Anterior cingulate cortex (tissue), 58 donors: ENCODE data around the gene C1QL1.
A peak's percentile ranks its signal among the peaks of the same experiment; 100 is the strongest.

Source experiments
- DNase-seq, 58 donors: peaks; one replicate each; lab custom pipeline; 2025; lab: John Stamatoyannopoulos, UW

Gene C1QL1

DNA sequence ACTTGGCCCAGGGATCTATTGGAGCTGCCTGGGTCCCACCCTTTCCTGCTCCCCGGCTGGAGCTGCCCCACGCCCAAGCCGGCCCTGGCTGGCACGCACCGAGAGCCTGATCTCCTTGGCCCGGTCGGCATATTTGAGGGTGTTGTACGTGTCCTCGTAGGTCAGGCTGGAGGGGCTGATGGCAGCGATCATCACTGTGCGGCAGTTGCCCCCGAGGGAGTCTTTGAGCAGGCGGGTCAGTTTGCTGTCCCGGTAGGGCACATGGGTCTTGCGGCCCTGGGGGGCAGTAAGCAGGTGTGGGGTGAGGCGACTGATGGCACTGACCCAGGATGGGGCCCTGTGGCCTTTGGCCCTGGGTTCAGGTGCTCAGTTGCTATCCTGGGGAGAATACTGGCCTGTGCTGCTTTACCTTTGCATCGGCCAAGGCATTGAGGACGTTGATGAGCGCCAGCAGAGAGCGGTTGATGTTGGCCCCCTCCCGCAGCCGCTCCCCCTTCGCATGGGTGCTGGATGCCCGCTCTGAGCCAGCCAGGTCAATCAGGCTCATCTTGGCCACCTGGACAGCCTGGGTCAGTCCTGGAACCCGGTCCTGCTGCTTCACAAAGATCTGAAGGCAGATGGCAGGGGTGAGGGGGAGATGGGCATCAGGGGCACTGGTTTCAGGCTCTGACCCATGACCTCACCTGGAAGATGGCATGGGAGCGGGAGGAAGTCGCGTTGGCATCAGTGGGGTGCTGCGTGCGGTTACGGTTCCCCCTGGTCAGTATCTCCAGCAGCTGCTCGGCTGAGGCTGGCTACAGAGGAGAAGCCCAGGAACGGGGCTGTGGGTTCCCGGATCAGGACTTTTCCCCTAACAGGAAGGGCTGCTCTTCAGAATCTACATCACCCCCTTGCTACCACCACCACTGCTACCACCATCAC lies 34.0 kb downstream of the C1QL1 start:
- no peak for DNase-seq

DNA sequence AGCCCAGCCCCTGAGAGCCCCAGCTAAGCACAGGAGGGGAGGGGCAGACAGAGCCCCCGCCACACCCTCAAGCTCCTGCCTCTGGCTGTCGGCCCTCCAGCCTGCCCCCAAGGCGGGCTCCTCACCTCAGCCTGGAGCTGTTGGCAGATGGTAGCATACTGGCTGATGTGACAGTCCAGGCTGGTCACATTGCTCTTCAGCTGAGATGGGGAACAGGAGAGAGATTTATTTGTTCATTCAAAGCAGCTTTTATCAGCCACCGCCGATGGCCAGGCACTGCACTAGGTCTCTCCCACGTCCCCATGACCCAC lies 35.4 kb downstream of the C1QL1 start:
- no peak for DNase-seq

DNA sequence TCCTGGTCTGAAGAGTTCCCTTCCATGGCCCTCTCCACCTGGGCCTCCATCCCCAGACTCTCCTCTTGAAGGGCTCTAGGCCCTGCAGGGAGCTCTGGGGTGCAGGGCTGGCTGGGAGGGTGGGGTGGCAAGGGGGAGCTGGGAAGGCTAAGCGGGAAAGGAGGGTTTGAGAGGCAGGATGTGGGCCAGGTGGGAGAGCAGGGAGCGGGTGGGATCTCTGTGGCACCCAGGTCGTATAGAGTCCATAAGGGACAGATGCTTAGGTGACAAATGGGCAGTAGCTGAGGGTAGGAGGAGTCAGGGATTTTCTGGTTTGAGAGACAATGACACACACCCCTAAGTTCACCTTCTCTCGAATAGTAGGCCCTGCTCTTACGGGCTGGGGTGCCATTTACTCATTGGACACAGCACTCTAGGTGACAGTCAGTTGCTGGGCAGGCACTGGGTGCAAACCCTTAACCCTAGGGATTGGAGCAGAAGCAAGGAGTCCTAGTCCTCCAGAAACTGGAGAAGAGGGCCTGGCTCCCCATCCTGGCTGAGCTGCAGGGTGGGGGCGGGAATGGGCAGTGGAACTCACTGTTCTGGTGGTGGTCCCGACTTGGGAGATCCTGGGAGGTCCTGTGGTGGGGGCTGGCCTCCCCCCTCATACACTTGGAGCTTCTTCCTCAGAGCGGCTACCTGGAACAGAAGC lies 35.9 kb downstream of the C1QL1 start:
- no peak for DNase-seq

DNA sequence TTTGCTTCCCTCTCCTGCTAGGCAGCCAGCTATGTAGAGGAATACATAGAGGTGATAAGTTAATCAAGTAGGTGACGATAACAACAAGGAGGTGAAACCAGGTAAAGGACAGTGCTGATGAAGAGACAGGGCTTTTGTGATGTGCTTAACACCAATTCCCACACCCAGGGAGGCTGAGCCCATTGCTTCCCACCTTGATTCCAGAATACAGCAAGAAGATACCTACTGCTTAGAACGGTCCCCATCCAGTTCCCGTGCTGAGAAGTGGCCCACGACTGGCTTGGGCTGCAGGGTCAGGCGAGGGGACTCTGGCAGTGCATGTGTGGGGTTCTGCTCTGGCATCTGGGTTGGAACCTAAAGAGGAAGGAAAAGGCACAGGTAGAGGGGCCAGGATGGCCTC lies 36.7 kb downstream of the C1QL1 start:
- DNase-seq, result no peak

DNA sequence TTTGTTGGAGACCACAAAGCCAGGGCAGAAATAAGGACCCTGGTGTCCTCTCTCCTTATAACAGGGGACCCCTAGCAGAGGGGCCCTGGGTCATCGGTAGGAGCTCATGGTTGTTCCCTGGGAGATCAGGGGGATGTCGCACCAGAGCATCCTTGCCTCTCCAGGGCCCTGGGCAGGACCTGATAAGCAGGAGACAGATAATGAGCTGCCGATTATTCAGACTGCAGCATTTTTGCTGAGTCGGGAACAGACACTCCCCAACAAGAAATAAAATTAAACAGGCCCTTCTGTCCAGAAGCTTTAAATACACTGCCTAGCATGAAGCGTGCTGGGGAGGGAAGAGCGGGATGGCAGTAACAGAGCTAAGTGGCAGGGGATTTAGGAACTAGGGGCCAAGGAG lies 37.4 kb downstream of the C1QL1 start:
- DNase-seq, result no peak

DNA sequence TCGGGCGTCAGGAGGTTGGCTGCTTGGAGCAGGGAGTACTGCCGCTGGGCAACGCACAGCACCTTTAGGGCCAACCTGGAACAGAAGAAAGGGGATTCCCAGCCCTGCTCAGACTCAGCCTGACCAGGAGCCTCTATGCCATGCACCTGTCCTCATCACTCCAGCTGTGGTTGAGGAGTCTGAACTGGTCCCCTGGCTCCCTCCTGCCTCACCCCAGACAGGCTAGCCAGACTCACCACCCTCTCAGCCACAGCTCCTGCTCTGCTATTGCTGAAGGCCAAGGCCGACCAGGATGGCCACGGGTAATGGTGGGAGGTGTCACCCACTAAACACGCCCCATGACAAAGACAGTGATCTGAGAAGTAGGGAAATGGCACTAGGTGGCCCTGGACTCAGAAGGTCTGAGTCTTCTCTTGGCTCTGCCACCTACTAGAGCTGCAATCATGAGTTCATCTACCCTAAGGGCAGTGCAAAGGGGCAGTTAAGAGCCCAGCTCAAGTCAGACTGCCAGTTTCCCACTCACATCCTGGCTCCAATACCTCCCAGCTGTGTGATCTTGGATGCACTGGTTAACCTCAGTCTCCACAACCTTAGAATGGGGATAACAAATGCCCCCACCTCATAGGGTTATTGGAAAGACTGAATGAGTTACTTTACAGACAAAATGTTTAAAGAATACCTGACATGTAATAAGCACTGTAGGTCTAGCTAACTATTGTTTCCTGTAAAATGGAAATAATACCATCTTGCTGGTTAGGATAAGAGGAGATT lies 39.0 kb downstream of the C1QL1 start:
- no peak for DNase-seq

DNA sequence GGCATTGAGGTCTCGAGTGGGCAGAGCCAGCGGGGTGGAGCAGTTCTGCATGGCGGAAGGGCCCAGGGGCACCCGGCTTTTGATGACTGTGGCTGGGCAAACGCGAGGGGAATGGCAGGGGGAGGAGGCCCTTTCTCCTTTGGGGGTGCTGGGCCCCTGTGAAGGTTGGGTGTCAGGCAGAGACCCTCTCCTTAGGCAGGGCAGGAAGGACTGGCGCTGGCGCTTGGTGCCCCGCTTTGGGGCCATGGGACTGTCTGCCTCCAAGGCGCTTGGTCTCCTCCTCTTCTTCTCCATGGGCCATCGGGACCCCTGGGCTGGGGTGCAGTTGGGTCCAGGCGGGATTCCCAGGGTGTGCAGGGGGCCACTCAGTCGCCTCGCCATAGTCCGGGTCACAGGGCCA lies 40.0 kb downstream of the C1QL1 start:
- no peak for DNase-seq

DNA sequence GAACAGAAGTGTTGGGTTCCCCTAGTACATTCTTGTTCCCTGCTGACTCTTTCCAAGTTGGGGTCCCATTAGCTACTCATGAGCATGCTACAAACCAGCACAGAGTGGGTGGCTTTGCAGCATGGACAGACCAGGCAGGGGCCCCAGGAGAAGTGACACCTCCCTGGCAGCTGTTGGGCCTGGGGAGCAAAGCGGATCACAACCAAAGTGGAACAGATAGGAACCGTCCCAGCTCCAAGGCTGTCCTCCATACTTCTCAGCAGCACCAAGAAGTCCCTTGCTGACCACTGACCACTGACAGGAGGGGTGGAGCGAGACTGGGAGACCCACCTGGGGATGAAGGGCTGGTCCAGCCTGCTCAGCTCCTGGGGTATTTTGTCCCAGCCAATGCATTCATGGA lies 40.4 kb downstream of the C1QL1 start:
- DNase-seq, result no peak

DNA sequence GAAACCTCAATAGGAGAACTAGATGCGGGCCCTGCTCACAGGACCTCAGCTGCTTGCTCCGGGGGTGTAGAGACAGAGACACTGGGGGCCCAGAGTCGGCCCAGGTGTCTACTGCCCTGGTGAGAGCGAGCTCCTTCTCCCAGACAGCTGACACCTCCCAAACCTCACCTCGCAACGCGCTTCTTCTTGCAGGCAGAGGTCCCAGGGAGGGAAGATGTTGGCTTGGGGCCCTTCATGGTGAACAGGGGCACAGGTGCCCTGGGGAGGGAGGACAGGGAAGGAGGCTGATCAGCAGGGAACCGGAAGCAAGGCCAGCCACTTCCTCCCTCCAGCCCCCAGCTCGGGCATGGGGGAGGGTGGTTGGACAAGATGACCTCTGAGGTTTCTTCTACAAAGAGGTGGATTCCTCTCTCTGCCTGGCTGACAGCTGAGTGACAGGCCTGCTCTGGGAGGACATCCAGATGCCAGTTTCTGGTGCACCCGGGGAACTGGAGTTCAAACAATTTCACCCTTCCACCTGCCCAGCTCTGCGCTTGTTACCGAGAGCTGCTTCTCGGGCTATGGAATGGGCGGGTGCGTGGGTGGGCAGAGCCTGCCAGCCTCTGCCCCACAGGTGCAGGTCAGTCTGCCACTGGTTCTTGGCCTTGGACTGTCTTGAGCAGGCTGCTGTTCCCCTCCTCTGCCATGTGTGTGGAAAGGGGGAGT lies 41.1 kb downstream of the C1QL1 start:
- no peak for DNase-seq

DNA sequence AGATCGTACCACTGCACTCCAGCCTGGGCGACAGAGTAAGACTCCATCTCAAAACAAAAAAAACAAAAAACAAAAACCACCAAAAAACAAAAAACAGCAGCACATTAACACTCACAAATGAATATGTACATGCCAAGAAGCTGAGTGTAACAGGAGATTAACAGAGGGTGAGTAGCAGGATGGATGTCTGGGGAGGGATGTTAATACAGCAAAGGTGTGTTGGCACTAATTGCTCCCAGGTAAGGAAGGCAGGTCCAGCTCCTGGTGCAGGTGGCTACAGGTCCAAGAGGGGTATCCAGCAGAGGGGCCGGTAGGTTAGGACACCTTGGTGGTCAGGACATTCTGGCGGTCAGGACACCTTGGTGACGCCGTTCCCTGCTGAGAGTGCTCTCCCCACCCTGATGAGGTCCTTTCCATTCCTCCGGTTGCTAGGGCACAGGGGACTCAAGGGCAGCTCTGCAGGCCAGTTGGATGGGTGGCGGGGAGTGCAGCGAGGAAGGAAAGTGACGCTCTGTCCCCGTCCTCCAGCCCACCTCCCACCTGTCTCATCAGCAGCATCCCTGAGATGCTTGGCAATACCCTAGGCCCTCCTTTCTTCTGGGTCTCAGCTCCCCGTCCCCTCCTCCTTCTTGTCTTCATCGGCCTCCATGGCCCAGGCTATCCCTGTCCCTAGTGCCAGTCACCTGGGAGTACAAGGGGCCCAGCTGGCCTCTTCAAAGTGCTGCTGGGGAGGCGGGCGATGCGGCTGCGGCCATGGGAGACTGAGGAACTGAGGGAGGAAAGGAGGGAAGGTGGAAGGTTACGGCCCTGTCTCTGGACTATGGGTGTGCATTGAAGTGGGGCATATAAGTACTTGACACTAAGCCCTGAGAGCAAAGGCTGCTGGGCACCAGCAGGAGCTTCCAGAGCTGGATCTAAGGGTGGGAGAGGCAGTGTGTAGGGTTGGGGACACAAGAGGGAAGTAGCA lies 42.1 kb downstream of the C1QL1 start:
- no peak for DNase-seq

DNA sequence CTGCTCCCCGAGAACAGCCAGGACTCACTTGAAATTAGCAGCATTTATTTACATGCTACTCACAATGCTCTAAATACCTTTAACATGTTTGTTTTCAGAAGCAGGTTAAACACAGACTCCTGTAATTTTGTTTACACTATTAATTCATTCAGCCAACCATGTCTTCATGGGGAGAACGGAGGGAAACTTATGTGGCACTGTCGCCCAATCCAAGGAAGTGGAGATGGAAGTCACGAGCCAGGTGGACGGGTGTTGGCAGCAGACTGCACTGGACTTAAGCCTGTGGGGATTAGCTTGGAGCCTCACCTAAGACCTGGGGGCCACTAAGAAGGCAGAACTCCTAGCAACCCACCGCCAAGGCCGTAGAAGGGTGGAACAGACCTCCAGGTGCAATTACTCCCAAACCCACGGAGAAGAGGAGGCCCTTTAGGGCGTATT lies 44.0 kb downstream of the C1QL1 start:
- DNase-seq, result no peak

DNA sequence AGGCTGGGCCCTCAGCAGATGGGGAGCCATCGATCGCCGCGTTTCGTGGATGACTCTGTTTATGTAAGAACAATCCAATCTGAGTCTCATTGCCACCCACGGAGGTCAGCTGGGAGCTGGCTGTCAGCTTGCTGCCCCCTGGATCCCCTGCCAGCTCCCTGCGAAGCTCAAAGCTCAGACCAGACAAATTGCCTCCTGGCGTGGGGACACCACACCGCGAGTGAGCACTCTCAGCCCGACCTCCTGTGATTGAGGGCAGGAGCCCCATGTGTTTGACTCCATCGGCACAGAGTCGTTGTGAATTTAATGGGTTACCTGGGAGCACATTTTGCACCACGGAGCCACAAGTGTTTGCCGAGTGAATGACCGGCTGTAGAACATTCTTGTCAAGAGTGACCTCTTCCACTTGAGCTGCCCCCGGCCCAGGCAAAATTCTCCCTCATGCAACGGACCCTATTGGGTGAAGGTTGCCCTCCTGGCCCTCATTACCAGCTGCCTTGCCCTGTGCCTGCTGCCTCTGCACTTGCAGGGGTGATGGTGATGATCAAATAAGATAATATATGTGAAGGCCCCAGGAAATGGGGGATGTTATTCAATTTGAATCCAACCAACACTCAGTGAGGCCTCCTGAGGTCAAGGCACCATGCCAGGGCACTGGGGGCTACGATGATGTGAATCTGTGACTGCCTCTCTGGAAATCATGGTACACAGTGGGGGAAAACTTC lies 45.2 kb downstream of the C1QL1 start:
- DNase-seq, result no peak

DNA sequence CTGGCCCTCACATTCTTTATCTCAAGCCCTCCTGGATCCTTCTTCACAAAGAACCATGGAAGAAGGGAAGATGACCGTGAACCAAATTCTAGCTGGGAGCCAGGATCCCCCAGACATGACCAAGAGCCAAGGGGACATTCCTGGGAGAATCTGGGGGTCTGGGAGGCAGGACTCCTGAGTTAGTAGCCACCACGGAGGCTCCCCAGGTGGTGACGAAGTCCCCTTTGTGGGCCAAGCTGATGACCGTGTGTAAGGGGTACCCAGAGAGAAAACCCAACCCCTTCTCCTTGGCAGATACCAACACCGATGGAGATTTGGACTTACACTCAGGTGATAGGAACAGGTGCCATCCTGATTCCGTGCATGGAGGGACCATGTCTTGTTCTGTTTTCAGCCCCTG lies 46.0 kb downstream of the C1QL1 start:
- DNase-seq, result no peak

DNA sequence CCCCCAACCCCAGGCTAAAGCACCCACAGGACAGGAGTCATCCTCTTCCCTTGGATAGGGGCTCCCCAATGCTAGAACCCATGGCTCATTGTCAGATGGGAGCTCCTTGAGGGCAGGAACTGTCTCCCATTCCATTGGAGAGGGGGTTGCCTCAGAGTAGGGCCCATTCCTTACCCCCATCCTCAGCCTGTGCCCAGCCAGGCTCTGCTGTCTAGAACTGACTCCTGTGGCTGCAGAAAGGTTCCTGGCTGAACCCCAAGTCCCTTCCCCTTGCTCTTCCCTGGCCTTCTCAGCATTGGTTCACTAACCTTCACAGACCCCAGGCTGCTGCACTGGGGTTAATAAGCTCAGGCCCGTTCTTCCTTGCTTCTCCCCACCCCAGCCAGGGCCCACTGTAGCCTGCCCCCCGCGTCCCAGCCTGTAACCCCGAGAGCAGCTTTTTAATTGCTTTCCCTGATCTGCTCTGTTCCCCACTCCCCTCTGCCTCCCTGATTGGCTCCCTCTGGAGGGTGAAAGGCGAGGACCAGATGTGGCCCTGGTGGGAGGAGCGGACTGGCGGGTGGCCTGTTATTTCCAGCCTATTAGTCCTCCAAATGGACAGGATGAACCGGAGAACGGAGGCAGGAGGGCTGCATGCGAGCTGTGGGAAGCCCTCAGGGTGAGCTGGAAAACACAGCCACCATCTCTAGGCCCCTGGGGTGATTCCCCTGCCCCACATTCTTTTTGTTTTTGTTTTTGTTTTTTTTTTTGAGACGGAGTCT lies 46.8 kb downstream of the C1QL1 start:
- no peak for DNase-seq

DNA sequence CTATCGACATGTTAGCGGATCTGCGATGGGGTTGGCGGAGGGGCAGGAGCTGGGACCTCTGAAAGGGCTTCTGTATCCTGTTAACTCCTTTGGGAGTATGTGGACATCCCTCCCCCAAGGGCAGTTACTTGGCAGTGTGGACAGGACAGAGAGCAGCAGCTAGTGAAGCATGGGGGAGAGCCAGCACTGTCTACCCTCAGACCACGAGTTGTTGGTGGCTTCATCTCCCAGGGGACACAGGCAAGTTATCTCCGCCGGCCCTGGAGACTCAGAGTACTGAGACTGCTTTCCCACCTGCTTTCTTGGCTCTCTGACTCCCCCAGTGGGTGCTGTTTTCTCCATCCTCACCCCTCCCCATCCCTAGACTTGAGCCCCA lies 47.5 kb downstream of the C1QL1 start:
- DNase-seq, result no peak

DNA sequence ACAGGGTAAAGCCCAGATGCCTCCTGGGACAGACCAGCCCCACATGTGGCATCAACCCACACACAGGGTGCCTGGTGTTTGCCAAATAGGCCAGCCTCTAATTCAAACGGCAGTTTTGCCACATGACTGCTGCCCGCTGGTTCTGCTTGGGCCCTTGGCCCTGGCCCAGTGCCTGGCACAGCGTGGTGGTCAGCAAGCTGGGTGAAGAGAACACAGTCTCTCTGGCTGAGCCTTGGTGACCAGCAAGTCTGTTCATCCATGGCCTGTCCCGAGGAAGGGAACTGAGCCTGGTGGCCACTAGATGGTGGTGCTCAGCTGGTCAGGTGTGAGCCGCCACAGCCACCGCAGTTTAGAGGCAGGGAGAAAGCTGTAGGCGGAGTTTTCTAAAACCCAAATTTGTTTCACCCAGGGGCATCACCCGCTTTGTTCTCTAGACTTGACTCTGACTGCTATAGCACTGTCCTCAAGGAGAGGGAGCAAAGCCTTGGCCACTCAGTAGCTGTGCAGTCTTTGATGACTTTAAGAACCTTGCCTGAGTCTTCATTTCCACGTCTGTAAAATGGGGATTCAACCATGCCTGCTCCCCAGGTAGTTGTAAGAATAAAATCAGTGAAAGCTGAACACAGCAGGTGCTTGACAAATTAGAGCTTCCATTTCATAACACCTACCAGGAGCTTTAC lies 48.1 kb downstream of the C1QL1 start:
- peak in 56 of 58 donors; percentile 27 to 90 (median 74) for DNase-seq

DNA sequence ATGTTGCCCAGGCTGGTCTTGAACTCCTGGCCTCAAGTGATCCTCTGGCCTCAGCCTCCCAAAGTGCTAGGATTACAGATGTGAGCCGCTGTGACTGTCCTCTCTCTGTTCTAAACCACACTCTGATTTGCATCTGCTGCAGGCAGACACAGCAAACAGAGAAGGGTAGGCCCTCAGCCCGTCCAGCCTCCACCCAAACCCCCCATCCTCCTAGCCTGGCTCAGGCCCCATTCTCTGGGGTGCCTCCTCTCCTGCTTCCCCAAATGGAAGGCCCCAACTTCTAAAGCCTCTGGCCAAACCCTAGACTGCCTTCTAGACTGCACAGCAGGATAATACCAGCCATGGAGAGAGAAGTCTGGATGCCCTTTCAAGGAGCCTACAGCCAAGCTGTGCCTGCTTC lies 48.7 kb downstream of the C1QL1 start:
- no peak for DNase-seq

DNA sequence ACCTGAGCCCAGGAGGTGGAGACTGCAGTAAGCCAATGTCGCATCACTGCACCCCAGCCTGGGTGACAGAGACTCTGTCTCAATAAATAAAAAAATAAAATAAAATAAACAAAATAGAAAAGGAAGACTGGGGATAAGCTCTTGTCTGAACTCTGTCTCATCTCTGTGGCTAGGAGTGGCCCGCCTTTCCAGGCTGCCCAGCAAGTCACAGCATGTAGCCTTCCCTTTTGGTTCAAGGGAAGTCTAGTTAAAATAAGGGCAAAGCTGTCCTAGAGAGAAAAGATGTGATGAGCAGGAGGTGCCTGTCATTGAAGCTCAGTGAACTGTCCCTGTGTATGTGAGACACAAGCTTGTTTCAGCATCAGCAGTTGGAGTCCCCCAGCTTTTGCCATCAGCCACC lies 50.1 kb downstream of the C1QL1 start:
- no peak for DNase-seq
